ENCODE data around the gene GINM1. TPM values are rescaled to one million over a fixed set of nuclear protein-coding genes. Genes with fewer than 3 reads are reported as not detected.

Gene GINM1
- total and polyA plus RNA-seq, 9 of the 15 experiments (the other 6 are each of a cell fraction or from before 2014, with no cell fraction given) = 5.0 to 19.3 (median 14.2) TPM

DNA sequence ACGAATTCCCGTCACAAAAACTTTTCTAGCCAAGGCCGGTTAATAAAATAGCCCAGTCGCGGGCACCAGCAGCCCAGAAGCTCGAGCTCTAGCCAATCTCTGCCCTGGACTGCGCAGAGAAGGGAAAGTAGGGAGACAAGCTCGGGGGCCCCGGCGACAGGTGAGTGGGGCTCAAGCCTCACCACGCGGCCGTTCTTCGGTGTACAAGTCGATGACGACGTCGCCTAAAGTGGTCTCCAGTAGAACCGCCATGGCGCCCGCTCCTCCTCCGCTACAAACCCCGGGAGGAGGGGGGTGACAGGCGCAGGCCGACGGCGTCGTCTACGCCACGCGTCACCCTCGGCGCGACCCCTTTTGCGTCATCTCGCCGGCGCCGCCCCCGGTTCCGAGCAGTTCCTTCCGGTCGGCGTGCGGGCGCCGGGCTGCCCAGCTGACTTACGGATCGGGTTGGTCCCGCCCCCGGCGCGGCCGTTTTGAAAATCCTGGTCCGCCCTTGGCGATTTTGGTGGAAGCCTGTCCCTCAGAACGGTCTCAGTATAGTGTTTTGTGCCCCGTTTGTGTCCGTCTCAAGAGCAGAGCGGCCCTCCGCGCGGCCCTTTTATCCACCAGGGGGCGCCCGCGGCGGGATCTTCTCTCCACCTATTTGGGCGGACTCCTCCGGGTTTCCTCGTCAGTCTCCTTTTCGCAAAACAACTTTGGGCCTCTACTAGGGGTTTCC lies 20.3 kb upstream of the GINM1 start, which contains the start of gene PPIL4 (continued):
- TF ChIP-seq, protein P1, sequence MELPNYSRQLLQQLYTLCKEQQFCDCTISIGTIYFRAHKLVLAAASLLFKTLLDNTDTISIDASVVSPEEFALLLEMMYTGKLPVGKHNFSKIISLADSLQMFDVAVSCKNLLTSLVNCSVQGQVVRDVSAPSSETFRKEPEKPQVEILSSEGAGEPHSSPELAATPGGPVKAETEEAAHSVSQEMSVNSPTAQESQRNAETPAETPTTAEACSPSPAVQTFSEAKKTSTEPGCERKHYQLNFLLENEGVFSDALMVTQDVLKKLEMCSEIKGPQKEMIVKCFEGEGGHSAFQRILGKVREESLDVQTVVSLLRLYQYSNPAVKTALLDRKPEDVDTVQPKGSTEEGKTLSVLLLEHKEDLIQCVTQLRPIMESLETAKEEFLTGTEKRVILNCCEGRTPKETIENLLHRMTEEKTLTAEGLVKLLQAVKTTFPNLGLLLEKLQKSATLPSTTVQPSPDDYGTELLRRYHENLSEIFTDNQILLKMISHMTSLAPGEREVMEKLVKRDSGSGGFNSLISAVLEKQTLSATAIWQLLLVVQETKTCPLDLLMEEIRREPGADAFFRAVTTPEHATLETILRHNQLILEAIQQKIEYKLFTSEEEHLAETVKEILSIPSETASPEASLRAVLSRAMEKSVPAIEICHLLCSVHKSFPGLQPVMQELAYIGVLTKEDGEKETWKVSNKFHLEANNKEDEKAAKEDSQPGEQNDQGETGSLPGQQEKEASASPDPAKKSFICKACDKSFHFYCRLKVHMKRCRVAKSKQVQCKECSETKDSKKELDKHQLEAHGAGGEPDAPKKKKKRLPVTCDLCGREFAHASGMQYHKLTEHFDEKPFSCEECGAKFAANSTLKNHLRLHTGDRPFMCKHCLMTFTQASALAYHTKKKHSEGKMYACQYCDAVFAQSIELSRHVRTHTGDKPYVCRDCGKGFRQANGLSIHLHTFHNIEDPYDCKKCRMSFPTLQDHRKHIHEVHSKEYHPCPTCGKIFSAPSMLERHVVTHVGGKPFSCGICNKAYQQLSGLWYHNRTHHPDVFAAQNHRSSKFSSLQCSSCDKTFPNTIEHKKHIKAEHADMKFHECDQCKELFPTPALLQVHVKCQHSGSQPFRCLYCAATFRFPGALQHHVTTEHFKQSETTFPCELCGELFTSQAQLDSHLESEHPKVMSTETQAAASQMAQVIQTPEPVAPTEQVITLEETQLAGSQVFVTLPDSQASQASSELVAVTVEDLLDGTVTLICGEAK (IDR thresholded peaks at IDR 0.05) = peak; percentile 92
- TF ChIP-seq, protein P1 (CRISPR knock-in tag; IDR thresholded peaks at IDR 0.05) = no peak
- TF ChIP-seq ZNF316 (IDR thresholded peaks at IDR 0.05) (no peak), ATF7 (IDR thresholded peaks at IDR 0.05) (peak; percentile 93), ZC3H11A (IDR thresholded peaks at IDR 0.05; ENCODE audit: low read depth, low read length) (no peak), GABPA (tag; conservative IDR thresholded peaks at IDR 0.05; ENCODE audit: low read depth) (peak; percentile 95), ZNF583 (CRISPR knock-in tag; IDR thresholded peaks at IDR 0.05) (peak; percentile 27; the same call in 1 of the 2 replicates), MXI1 (IDR thresholded peaks at IDR 0.05; ENCODE audit: low read depth, low read length) (peak; percentile 90), NBN (IDR thresholded peaks at IDR 0.05; ENCODE audit: low read depth) (peak; percentile 95), HLTF (IDR thresholded peaks at IDR 0.05) (no peak), CCAR2 (IDR thresholded peaks at IDR 0.05; ENCODE audit: low read depth, low read length) (no peak)
- TF ChIP-seq, protein P2, sequence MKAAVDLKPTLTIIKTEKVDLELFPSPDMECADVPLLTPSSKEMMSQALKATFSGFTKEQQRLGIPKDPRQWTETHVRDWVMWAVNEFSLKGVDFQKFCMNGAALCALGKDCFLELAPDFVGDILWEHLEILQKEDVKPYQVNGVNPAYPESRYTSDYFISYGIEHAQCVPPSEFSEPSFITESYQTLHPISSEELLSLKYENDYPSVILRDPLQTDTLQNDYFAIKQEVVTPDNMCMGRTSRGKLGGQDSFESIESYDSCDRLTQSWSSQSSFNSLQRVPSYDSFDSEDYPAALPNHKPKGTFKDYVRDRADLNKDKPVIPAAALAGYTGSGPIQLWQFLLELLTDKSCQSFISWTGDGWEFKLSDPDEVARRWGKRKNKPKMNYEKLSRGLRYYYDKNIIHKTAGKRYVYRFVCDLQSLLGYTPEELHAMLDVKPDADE (conservative IDR thresholded peaks at IDR 0.05; ENCODE audit: control insufficient read depth, low read depth, low read length) = peak; percentile 98
- TF ChIP-seq, protein P3, sequence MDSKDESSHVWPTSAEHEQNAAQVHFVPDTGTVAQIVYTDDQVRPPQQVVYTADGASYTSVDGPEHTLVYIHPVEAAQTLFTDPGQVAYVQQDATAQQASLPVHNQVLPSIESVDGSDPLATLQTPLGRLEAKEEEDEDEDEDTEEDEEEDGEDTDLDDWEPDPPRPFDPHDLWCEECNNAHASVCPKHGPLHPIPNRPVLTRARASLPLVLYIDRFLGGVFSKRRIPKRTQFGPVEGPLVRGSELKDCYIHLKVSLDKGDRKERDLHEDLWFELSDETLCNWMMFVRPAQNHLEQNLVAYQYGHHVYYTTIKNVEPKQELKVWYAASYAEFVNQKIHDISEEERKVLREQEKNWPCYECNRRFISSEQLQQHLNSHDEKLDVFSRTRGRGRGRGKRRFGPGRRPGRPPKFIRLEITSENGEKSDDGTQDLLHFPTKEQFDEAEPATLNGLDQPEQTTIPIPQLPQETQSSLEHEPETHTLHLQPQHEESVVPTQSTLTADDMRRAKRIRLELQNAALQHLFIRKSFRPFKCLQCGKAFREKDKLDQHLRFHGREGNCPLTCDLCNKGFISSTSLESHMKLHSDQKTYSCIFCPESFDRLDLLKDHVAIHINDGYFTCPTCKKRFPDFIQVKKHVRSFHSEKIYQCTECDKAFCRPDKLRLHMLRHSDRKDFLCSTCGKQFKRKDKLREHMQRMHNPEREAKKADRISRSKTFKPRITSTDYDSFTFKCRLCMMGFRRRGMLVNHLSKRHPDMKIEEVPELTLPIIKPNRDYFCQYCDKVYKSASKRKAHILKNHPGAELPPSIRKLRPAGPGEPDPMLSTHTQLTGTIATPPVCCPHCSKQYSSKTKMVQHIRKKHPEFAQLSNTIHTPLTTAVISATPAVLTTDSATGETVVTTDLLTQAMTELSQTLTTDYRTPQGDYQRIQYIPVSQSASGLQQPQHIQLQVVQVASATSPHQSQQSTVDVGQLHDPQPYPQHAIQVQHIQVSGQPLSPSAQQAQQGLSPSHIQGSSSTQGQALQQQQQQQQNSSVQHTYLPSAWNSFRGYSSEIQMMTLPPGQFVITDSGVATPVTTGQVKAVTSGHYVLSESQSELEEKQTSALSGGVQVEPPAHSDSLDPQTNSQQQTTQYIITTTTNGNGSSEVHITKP (IDR thresholded peaks at IDR 0.05; ENCODE audit: partially characterized antibody) = peak; percentile 36
- TF ChIP-seq, protein P4, sequence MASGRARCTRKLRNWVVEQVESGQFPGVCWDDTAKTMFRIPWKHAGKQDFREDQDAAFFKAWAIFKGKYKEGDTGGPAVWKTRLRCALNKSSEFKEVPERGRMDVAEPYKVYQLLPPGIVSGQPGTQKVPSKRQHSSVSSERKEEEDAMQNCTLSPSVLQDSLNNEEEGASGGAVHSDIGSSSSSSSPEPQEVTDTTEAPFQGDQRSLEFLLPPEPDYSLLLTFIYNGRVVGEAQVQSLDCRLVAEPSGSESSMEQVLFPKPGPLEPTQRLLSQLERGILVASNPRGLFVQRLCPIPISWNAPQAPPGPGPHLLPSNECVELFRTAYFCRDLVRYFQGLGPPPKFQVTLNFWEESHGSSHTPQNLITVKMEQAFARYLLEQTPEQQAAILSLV (tag; IDR thresholded peaks at IDR 0.05) = no peak

Measured in K562 (cell line).